Right atrium auricular region (tissue), 2 donors: ENCODE measurements around the gene SUPT16H. TPM values are rescaled to one million over a fixed set of nuclear protein-coding genes. Genes with fewer than 3 reads are reported as not detected.

Source experiments
- DNase-seq: peaks from one replicate; pipeline ENCODE4 v3.0.0-alpha.2; 2019; ENCODE audit warnings: low spot score
- H3K27ac ChIP-seq, 2 donors: fragments of 200-600 bp; sonication (generic); 1 replicate in 1 of 2; 2 replicates in 1 of 2; pipeline ENCODE4 v1.5.1; 2016 to 2019
- H3K27me3 ChIP-seq, 2 donors: fragments of 200-600 bp; sonication (generic); one replicate each; pipeline versions ENCODE4 v1.5.1 to v1.6.0; 2017 to 2019
- H3K36me3 ChIP-seq: fragments of 200-600 bp; sonication (generic); one replicate; pipeline ENCODE4 v1.5.1; 2016
- H3K4me1 ChIP-seq, 2 donors: fragments of 200-600 bp; sonication (generic); one replicate each; pipeline versions ENCODE4 v1.5.1 to v1.6.0; 2017 to 2019
- H3K4me3 ChIP-seq, 2 donors: fragments of 200-600 bp; sonication (generic); 1 replicate in 1 of 2; 2 replicates in 1 of 2; pipeline ENCODE4 v1.5.1; 2017 to 2019; ENCODE audit warnings: mild to moderate bottlenecking in 1 of 2, moderate library complexity in 1 of 2
- H3K9me3 ChIP-seq, 2 donors: fragments of 200-600 bp; sonication (generic); one replicate each; pipeline ENCODE4 v1.5.1; 2019
- total RNA-seq, 2 donors: library from RNA; depleted of rRNA; stranded (reverse); fragments of >200 nt; gene quantifications; one replicate each; pipeline ENCODE4 v1.1.0, GENCODE V29; 2016
- TF ChIP-seq, protein P1 (sequence below), 2 donors: fragments of 200-600 bp; sonication (generic); IDR thresholded peaks; one replicate each; pipeline ENCODE4 v1.5.1; 2019; ENCODE audit warnings: antibody characterized with exemption in 2 of 2

Gene SUPT16H
- total RNA-seq, 2 donors from 2014 or later: 30.0 to 35.9 TPM

DNA sequence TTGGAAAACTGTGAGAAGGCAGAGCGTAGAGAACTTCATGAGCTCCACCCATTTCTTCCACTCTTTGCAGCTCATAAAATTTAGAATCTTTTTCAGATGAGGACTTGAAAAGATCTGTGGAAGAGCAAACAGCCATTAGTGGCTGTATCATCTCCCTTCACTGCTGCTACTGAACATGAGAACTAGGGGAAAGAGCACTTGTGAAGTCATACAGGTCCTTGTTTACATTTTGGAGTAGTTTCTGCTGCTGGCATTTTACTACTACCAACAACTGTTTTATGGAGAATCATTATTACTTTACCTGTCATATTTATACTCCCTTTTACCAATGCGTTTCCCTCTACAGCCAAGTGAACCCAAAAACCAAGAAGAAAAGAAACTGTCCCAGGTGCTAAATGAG is 62.9 kb downstream of the SUPT16H start:
- Histone ChIP-seq H3K36me3 (no peaks in the 10 kb centered on the region), H3K4me1 (no peaks in the 10 kb centered on the region), H3K27ac (no peak overlapping the region), H3K4me3 (no peak overlapping the region), H3K9me3 (no peaks in the 10 kb centered on the region), H3K27me3 (no peaks in the 10 kb centered on the region)
- TF ChIP-seq, protein P1, sequence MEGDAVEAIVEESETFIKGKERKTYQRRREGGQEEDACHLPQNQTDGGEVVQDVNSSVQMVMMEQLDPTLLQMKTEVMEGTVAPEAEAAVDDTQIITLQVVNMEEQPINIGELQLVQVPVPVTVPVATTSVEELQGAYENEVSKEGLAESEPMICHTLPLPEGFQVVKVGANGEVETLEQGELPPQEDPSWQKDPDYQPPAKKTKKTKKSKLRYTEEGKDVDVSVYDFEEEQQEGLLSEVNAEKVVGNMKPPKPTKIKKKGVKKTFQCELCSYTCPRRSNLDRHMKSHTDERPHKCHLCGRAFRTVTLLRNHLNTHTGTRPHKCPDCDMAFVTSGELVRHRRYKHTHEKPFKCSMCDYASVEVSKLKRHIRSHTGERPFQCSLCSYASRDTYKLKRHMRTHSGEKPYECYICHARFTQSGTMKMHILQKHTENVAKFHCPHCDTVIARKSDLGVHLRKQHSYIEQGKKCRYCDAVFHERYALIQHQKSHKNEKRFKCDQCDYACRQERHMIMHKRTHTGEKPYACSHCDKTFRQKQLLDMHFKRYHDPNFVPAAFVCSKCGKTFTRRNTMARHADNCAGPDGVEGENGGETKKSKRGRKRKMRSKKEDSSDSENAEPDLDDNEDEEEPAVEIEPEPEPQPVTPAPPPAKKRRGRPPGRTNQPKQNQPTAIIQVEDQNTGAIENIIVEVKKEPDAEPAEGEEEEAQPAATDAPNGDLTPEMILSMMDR (IDR thresholded peaks at IDR 0.05): no peak
- no peak for DNase-seq

DNA sequence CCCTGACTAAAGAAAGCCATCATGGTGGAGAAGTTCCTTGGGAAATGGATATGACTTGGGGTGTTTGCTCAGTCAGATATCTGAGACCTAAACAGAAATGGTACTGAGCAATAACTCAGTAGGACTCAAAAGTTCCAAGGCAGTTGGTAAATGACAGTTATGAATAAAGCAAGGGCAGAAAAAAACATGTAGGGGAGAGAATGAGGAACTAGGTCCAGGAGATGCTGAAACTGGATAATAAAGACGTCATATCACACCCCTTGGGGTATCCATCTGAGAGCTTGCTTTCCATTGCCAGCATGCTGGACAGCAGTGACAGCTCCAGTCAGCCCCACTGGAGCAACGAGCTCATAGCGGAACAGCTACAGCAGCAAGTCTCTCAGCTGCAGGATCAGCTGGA is 66.4 kb downstream of the SUPT16H start:
- DNase-seq: no peak
- TF ChIP-seq, protein P1 (IDR thresholded peaks at IDR 0.05): no peak
- Histone ChIP-seq H3K9me3 (no peaks in the 10 kb centered on the region), H3K4me3 (no peak overlapping the region), H3K36me3 (no peaks in the 10 kb centered on the region), H3K27ac (no peak overlapping the region), H3K4me1 (no peaks in the 10 kb centered on the region), H3K27me3 (no peaks in the 10 kb centered on the region)

DNA sequence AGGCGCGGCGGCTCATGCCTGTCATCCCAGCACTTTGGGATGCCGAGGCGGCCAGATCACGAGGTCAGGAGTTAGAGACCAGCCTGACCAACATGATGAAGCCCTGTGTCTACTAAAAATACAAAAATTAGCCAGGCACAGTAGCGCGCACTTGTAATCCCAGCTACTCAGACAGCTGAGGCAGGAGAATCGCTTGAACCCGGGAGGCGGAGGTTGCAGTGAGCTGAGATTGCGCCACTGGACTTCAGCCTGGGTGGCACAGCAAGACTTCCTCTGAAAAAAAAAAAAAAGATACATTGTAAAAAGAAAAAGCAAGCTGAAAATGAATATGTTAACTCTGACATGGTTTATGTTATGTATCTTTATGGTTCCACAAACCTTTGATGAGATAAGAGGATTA is 70.3 kb downstream of the SUPT16H start:
- Histone ChIP-seq H3K9me3 (no peaks in the 10 kb centered on the region), H3K36me3 (no peaks in the 10 kb centered on the region), H3K4me1 (no peaks in the 10 kb centered on the region), H3K27me3 (no peaks in the 10 kb centered on the region), H3K27ac (no peak overlapping the region), H3K4me3 (no peak overlapping the region)
- TF ChIP-seq, protein P1 (IDR thresholded peaks at IDR 0.05): no peak
- no peak for DNase-seq

DNA sequence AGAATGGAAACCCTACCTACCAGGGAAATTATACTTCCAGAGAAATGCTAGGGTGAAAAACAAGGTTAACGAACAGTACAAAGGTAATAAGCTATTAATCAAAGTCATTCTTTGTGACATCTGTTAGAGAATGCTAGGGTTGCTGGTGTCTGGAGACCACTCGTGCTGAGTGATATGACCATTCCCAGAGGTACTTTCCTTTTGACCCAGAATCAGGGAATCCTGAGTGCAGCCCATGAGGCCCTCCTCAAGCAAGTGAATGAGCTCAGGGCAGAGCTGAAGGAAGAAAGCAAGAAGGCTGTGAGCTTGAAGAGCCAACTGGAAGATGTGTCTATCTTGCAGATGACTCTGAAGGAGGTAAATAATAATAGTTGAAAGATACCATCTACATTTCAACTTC is 72.2 kb downstream of the SUPT16H start:
- no peak for DNase-seq

DNA sequence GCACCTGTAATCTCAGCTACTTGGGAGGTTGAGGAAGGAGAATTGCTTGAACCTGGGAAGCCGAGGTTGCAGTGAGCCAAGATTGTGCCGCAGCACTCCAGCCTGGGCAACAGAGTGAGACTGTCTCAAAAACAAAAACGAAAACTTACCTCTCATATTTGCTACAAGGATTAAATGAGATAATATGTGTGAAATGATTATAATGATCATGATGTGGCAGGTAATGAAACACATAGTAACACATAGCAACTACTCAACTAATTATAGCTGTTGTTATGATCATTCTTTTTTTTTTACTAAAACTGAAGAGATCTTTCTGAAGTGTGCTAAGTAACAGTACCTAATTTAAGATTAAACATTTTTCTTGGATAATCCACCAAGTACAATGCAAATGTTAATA is 73.9 kb downstream of the SUPT16H start:
- DNase-seq: no peak
- Histone ChIP-seq H3K27me3 (no peaks in the 10 kb centered on the region), H3K9me3 (no peaks in the 10 kb centered on the region), H3K4me1 (no peaks in the 10 kb centered on the region), H3K27ac (no peak overlapping the region), H3K36me3 (no peaks in the 10 kb centered on the region), H3K4me3 (no peak overlapping the region)
- TF ChIP-seq, protein P1 (IDR thresholded peaks at IDR 0.05): no peak

More for the DNA sequence above, 72.2 kb downstream of the SUPT16H start:
- no peaks in the 10 kb centered on the region for H3K4me1 ChIP-seq
- no peaks in the 10 kb centered on the region for H3K36me3 ChIP-seq
- H3K4me3 ChIP-seq: no peak overlapping the region
- TF ChIP-seq, protein P1 (IDR thresholded peaks at IDR 0.05): no peak
- H3K9me3 ChIP-seq: no peaks in the 10 kb centered on the region
- no peaks in the 10 kb centered on the region for H3K27me3 ChIP-seq
- no peak overlapping the region for H3K27ac ChIP-seq

DNA sequence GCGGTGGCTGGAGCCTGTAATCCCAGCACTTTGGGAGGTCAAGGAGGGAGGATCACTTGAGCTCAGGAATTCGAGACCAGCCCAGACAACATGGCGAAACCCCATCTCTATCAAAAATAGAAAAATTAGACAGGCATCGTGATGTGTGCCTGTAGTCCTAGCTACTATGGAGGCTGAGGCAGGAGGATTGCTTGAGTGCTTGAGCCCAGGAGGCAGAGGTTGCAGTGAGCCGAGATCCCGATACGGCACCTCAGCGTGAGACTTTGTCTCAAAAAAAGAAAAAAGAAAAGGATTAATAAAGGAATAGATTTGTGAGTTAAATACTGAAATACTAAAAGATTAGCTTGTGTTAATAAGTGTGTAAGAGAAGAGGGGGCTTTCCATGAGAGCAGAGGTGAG is 74.6 kb downstream of the SUPT16H start:
- Histone ChIP-seq H3K27ac (peak overlapping the region in 1 of 2 donors; percentile 73), H3K4me1 (no peaks in the 10 kb centered on the region), H3K4me3 (peak overlapping the region; percentile 29 to 39), H3K36me3 (no peaks in the 10 kb centered on the region), H3K9me3 (no peaks in the 10 kb centered on the region), H3K27me3 (no peaks in the 10 kb centered on the region)
- TF ChIP-seq, protein P1 (IDR thresholded peaks at IDR 0.05): no peak
- no peak for DNase-seq
